ENCODE results near the gene DLG2. TPM values are rescaled to one million over a fixed set of nuclear protein-coding genes. Genes with fewer than 3 reads are reported as not detected.

The DLG2 gene
- total and polyA plus RNA-seq, 2 of the 4 experiments (the other 2 are of a cell fraction), result 0.31 to 0.36 TPM

- Histone ChIP-seq H3K36me3 (ENCODE audit: control insufficient read depth, insufficient read depth, low read length) (no peaks in the 10 kb centered on the region), H2AK9ac (replicated peaks; ENCODE audit: low read depth, low read length, poor library complexity) (no peak overlapping the region), H3K23ac (ENCODE audit: low read depth, low read length) (no peak overlapping the region), H4K20me1 (ENCODE audit: insufficient read depth, low read length) (no peaks in the 10 kb centered on the region), H3K4me2 (ENCODE audit: low read depth, low read length) (no peak overlapping the region), H3K4me1 (ENCODE audit: control insufficient read depth, insufficient read depth, low read length) (no peaks in the 10 kb centered on the region), H3K4me3 (ENCODE audit: insufficient read depth, low read depth, low read length) (no peak overlapping the region), H3K56ac (ENCODE audit: extremely low read depth, insufficient read depth, low read length) (no peak overlapping the region), H3K18ac (ENCODE audit: low read depth, low read length) (no peak overlapping the region), H3K9me1 (ENCODE audit: insufficient read depth, low read length) (no peaks in the 10 kb centered on the region), H3K9me3 (ENCODE audit: control insufficient read depth, insufficient read depth, low read length) (peaks cover 11% of the 10 kb centered on the region; the same call in 1 of the 2 replicates), H3K14ac (replicated peaks; ENCODE audit: low read depth, low read length) (no peak overlapping the region), H2BK15ac (ENCODE audit: low read depth, low read length) (no peak overlapping the region), H3K27me3 (ENCODE audit: control insufficient read depth, insufficient read depth, low read length) (no peaks in the 10 kb centered on the region), H3K27ac (ENCODE audit: insufficient read depth, low read length) (no peak overlapping the region), H2BK5ac (ENCODE audit: low read depth, low read length, poor library complexity, severe bottlenecking) (no peak overlapping the region), H3K4ac (ENCODE audit: low read depth, low read length) (no peak overlapping the region), H3K9ac (ENCODE audit: low read depth, low read length) (no peak overlapping the region), H2BK20ac (ENCODE audit: low read depth, low read length) (no peak overlapping the region), H2AK5ac (ENCODE audit: low read depth, low read length) (no peak overlapping the region), H2BK120ac (ENCODE audit: low read depth, low read length) (no peak overlapping the region), H4K5ac (ENCODE audit: low read depth, low read length) (no peak overlapping the region), H4K8ac (ENCODE audit: low read depth in 2 of 2, low read length in 2 of 2) (no peak overlapping the region), H3K79me1 (ENCODE audit: low read depth in 1 of 2, low read length in 2 of 2) (no peaks in the 10 kb centered on the region), H2AFZ (replicated peaks; ENCODE audit: low read length, poor library complexity) (no peak overlapping the region), H4K91ac (ENCODE audit: insufficient read depth, low read depth, low read length) (no peak overlapping the region)
- no peak for ATAC-seq (ENCODE audit: low read depth)
- dilution Hi-C loops (cut with HindIII; ENCODE audit: low sequenced_read_pairs, unreplicated experiment) (no loop called here), intact Hi-C loops (cut with micrococcal nuclease) (no loop called here), in situ Hi-C loops (cut with MboI; ENCODE audit: low sequenced_read_pairs) (no loop called here)
- DNase-seq, result no peak
- no TSS peak for BruUV-seq (replicated peaks)
- no CpG with 5 or more reads among the region's 7 CpGs for WGBS, 2 experiments (ENCODE audit: extremely low coverage in 2 of 2, insufficient read length in 1 of 2)
- CTCF ChIA-PET, result no interaction called here
- TF ChIP-seq NFE2L2 (IDR thresholded peaks at IDR 0.05; ENCODE audit: low read depth, low read length) (no peak), BHLHE40 (IDR thresholded peaks at IDR 0.05; ENCODE audit: low read depth, low read length) (no peak), MXI1 (IDR thresholded peaks at IDR 0.05; ENCODE audit: borderline replicate concordance, low read depth, low read length) (no peak), FOS (IDR thresholded peaks at IDR 0.05; ENCODE audit: low read depth, low read length) (no peak), RAD21 (IDR thresholded peaks at IDR 0.05; ENCODE audit: low read length) (no peak), ELK1 (IDR thresholded peaks at IDR 0.05; ENCODE audit: borderline replicate concordance, low read depth, low read length) (no peak), RFX5 (IDR thresholded peaks at IDR 0.05; ENCODE audit: low read depth, low read length) (no peak), RCOR1 (IDR thresholded peaks at IDR 0.05; ENCODE audit: insufficient replicate concordance, low read length) (no peak), USF2 (IDR thresholded peaks at IDR 0.05; ENCODE audit: low read depth, low read length) (no peak), CEBPB (IDR thresholded peaks at IDR 0.05; ENCODE audit: low read depth, low read length) (no peak), CHD1 (IDR thresholded peaks at IDR 0.05; ENCODE audit: low read depth, low read length) (no peak), CTCF (conservative IDR thresholded peaks at IDR 0.05; ENCODE audit: low read depth, low read length) (no peak), MAFK (IDR thresholded peaks at IDR 0.05; ENCODE audit: low read depth, low read length) (no peak)
- POLR2A ChIA-PET (ENCODE audit: unreplicated experiment), result no interaction called here
Measured at GRCh38 chr11:85475660-85476517, 151.3 kb downstream of the DLG2 start.

Data from IMR-90 (cell line).